Central memory CD4-positive, alpha-beta T cell (primary cell): ENCODE measurements around the gene SETD6.

Experiments used
- DNase-seq: peaks from one replicate; pipeline ENCODE4 v3.0.0; 2022

The SETD6 gene

GRCh38 chr16:58493756-58494431, 21.4 kb upstream of the SETD6 start:
- DNase-seq: no peak

- DNase-seq: peak; percentile 54
Measured at GRCh38 chr16:58494981-58495520, 20.3 kb upstream of the SETD6 start.

- DNase-seq: no peak
Measured at GRCh38 chr16:58495521-58496331, 19.6 kb upstream of the SETD6 start.

GRCh38 chr16:58497468-58497867, 17.8 kb upstream of the SETD6 start:
- no peak for DNase-seq

- DNase-seq: no peak
Measured at GRCh38 chr16:58497935-58498334, 17.4 kb upstream of the SETD6 start.

- DNase-seq: no peak
Measured at GRCh38 chr16:58498341-58499091, 16.8 kb upstream of the SETD6 start.

GRCh38 chr16:58499092-58499511, 16.2 kb upstream of the SETD6 start:
- no peak for DNase-seq

GRCh38 chr16:58499615-58500351, 15.5 kb upstream of the SETD6 start, which contains the start of gene NDRG4:
Gene NDRG4, plus strand, starts transcription at chr16:58500143. Its CDS starts 106 bp downstream, at chr16:58500249.
- peak; percentile 34 for DNase-seq

GRCh38 chr16:58500430-58501241, 14.7 kb upstream of the SETD6 start:
- no peak for DNase-seq

- peak; percentile 53 for DNase-seq
Measured at GRCh38 chr16:58501242-58502131, 13.8 kb upstream of the SETD6 start.

GRCh38 chr16:58502217-58502921, 12.9 kb upstream of the SETD6 start:
- no peak for DNase-seq

- no peak for DNase-seq
Measured at GRCh38 chr16:58503166-58503862, 12.0 kb upstream of the SETD6 start.

- DNase-seq: no peak
Measured at GRCh38 chr16:58503863-58504688, 11.2 kb upstream of the SETD6 start.

GRCh38 chr16:58506241-58507194, 8.8 kb upstream of the SETD6 start:
- no peak for DNase-seq

GRCh38 chr16:58507195-58507962, 7.9 kb upstream of the SETD6 start:
- DNase-seq: no peak
